Measurements from ENCODE around the gene TMC6. TPM values are rescaled to one million over a fixed set of nuclear protein-coding genes. Genes with fewer than 3 reads are reported as not detected.

The TMC6 gene
- total RNA-seq, 3 donors from 2014 or later = 18.6 to 45.9 (median 28.4) TPM

GRCh38 chr17:78144736-78145641, 16.4 kb upstream of the TMC6 start:
- Histone ChIP-seq H3K27ac (peak overlapping the region; percentile 41 to 68), H3K36me3 (no peaks in the 10 kb centered on the region), H3K4me1 (peaks cover 4 to 23% of the 10 kb centered on the region in 2 donors), H3K4me3 (peak overlapping the region in 1 of 3 donors; percentile 7), H3K9me3 (no peaks in the 10 kb centered on the region), H3K27me3 (no peaks in the 10 kb centered on the region)
- DNase-seq (ENCODE audit: low spot score in 2 of 2) = peak; percentile 61 to 76
- TF ChIP-seq POLR2A (IDR thresholded peaks at IDR 0.05) (no peak), CTCF (IDR thresholded peaks at IDR 0.05) (no peak), POLR2AphosphoS5 (IDR thresholded peaks at IDR 0.05) (peak in 1 of 3 donors; percentile 8)
- intact Hi-C loops (cut with DNase I; ENCODE audit: low total_unique reads) = no loop called here

GRCh38 chr17:78144147-78144719, 15.7 kb upstream of the TMC6 start:
- peak overlapping the region in 1 of 3 donors; percentile 7 for H3K4me3 ChIP-seq
- H3K27me3 ChIP-seq = no peaks in the 10 kb centered on the region
- DNase-seq (ENCODE audit: low spot score in 2 of 2) = peak in 1 of 2 donors; percentile 56
- no peaks in the 10 kb centered on the region for H3K36me3 ChIP-seq
- TF ChIP-seq CTCF (IDR thresholded peaks at IDR 0.05) (no peak), POLR2A (IDR thresholded peaks at IDR 0.05) (no peak), POLR2AphosphoS5 (IDR thresholded peaks at IDR 0.05) (no peak)
- no peaks in the 10 kb centered on the region for H3K9me3 ChIP-seq
- peak overlapping the region; percentile 41 to 68 for H3K27ac ChIP-seq
- intact Hi-C loops (cut with DNase I; ENCODE audit: low total_unique reads) = no loop called here
- peaks cover 4 to 23% of the 10 kb centered on the region in 2 donors for H3K4me1 ChIP-seq

- Histone ChIP-seq H3K27me3 (no peaks in the 10 kb centered on the region), H3K9me3 (no peaks in the 10 kb centered on the region), H3K36me3 (no peaks in the 10 kb centered on the region), H3K27ac (peak overlapping the region; percentile 41 to 68), H3K4me1 (peaks cover 4 to 23% of the 10 kb centered on the region in 2 donors), H3K4me3 (no peak overlapping the region)
- DNase-seq (ENCODE audit: low spot score in 2 of 2) = no peak
- intact Hi-C loops (cut with DNase I; ENCODE audit: low total_unique reads) = no loop called here
- TF ChIP-seq POLR2AphosphoS5 (IDR thresholded peaks at IDR 0.05) (no peak), POLR2A (IDR thresholded peaks at IDR 0.05) (no peak), CTCF (IDR thresholded peaks at IDR 0.05) (no peak)
These were observed 14.9 kb upstream of the TMC6 start for GRCh38 chr17:78143214-78144146.

GRCh38 chr17:78142119-78142861, 13.7 kb upstream of the TMC6 start:
- no peaks in the 10 kb centered on the region for H3K36me3 ChIP-seq
- H3K4me3 ChIP-seq = no peak overlapping the region
- intact Hi-C loops (cut with DNase I; ENCODE audit: low total_unique reads) = no loop called here
- H3K4me1 ChIP-seq = peaks cover 4 to 23% of the 10 kb centered on the region in 2 donors
- peak; percentile 83 to 89 for DNase-seq (ENCODE audit: low spot score in 2 of 2)
- H3K27ac ChIP-seq = peak overlapping the region; percentile 76 to 79
- H3K9me3 ChIP-seq = no peaks in the 10 kb centered on the region
- H3K27me3 ChIP-seq = no peaks in the 10 kb centered on the region
- no peak for TF ChIP-seq POLR2A (IDR thresholded peaks at IDR 0.05)
- TF ChIP-seq POLR2AphosphoS5 (IDR thresholded peaks at IDR 0.05) = no peak
- TF ChIP-seq CTCF (IDR thresholded peaks at IDR 0.05) = no peak

All from breast epithelium (tissue), 4 donors.